ENCODE measurements around the gene ARAP3.

DNA sequence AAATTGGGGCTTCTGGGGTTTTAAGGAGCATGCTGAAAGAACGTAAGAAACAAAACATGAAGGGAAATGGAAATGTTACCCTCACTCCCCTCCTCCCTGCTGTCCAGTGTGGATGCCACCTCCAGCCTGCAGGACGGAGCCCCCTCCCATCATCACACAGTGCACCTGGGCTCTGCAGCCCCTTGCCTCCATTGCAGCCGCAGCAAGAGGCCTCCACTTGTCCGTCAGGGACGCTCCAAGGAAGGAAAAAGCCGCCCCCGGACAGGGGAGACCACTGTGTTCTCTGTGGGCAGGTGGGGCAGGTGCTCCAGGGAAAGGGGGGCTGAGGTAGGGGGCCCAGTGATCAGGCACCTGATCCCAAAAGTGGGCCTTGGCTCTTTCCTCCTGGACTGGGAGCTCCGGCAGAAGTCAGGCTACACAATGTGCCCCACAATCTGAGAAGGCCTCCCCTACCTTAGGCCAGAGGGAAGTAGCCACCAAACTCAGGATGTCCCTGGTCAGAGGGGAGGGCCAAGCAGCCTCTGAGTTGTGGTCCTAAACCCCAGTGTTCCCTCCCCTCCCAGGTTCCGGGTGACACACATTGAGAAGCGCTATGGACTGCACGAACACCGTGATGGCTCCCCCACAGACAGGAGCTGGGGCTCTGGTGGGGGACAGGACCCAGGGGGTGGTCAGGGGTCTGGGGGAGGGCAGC, 42.5 kb downstream of the ARAP3 start:
- TF ChIP-seq EZH2 (IDR thresholded peaks at IDR 0.05) (no peak), RAD21 (IDR thresholded peaks at IDR 0.05; ENCODE audit: low read depth) (no peak), SIN3A (IDR thresholded peaks at IDR 0.05; ENCODE audit: low read depth) (no peak), ELF1 (IDR thresholded peaks at IDR 0.05; ENCODE audit: borderline replicate concordance, low read depth) (no peak), POLR2A (IDR thresholded peaks at IDR 0.05; ENCODE audit: borderline replicate concordance, extremely low read depth, insufficient read depth, insufficient read length) (no peak), ZNF274 (IDR thresholded peaks at IDR 0.05; ENCODE audit: low read depth, low read length) (no peak), EZH2phosphoT487 (IDR thresholded peaks at IDR 0.05; ENCODE audit: borderline replicate concordance) (no peak), SP1 (IDR thresholded peaks at IDR 0.05; ENCODE audit: low read depth) (no peak)
- TF ChIP-seq, protein P1, sequence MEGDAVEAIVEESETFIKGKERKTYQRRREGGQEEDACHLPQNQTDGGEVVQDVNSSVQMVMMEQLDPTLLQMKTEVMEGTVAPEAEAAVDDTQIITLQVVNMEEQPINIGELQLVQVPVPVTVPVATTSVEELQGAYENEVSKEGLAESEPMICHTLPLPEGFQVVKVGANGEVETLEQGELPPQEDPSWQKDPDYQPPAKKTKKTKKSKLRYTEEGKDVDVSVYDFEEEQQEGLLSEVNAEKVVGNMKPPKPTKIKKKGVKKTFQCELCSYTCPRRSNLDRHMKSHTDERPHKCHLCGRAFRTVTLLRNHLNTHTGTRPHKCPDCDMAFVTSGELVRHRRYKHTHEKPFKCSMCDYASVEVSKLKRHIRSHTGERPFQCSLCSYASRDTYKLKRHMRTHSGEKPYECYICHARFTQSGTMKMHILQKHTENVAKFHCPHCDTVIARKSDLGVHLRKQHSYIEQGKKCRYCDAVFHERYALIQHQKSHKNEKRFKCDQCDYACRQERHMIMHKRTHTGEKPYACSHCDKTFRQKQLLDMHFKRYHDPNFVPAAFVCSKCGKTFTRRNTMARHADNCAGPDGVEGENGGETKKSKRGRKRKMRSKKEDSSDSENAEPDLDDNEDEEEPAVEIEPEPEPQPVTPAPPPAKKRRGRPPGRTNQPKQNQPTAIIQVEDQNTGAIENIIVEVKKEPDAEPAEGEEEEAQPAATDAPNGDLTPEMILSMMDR (IDR thresholded peaks at IDR 0.05 in 2 of 3, conservative IDR thresholded peaks at IDR 0.05 in 1 of 3; ENCODE audit: borderline replicate concordance in 1 of 3, insufficient read depth in 1 of 3, low read depth in 2 of 3, low read length in 2 of 3): no peak
- TF ChIP-seq, protein P2, sequence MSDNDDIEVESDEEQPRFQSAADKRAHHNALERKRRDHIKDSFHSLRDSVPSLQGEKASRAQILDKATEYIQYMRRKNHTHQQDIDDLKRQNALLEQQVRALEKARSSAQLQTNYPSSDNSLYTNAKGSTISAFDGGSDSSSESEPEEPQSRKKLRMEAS (IDR thresholded peaks at IDR 0.05): no peak
- TF ChIP-seq, protein P3, sequence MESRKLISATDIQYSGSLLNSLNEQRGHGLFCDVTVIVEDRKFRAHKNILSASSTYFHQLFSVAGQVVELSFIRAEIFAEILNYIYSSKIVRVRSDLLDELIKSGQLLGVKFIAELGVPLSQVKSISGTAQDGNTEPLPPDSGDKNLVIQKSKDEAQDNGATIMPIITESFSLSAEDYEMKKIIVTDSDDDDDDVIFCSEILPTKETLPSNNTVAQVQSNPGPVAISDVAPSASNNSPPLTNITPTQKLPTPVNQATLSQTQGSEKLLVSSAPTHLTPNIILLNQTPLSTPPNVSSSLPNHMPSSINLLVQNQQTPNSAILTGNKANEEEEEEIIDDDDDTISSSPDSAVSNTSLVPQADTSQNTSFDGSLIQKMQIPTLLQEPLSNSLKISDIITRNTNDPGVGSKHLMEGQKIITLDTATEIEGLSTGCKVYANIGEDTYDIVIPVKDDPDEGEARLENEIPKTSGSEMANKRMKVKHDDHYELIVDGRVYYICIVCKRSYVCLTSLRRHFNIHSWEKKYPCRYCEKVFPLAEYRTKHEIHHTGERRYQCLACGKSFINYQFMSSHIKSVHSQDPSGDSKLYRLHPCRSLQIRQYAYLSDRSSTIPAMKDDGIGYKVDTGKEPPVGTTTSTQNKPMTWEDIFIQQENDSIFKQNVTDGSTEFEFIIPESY (IDR thresholded peaks at IDR 0.05; ENCODE audit: extremely low read depth, insufficient replicate concordance, low read length): no peak
